ENCODE data around the gene NOX3.

- TF ChIP-seq, protein P1, sequence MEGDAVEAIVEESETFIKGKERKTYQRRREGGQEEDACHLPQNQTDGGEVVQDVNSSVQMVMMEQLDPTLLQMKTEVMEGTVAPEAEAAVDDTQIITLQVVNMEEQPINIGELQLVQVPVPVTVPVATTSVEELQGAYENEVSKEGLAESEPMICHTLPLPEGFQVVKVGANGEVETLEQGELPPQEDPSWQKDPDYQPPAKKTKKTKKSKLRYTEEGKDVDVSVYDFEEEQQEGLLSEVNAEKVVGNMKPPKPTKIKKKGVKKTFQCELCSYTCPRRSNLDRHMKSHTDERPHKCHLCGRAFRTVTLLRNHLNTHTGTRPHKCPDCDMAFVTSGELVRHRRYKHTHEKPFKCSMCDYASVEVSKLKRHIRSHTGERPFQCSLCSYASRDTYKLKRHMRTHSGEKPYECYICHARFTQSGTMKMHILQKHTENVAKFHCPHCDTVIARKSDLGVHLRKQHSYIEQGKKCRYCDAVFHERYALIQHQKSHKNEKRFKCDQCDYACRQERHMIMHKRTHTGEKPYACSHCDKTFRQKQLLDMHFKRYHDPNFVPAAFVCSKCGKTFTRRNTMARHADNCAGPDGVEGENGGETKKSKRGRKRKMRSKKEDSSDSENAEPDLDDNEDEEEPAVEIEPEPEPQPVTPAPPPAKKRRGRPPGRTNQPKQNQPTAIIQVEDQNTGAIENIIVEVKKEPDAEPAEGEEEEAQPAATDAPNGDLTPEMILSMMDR (IDR thresholded peaks at IDR 0.05) = no peak
- TF ChIP-seq POLR2AphosphoS5 (IDR thresholded peaks at IDR 0.05; ENCODE audit: insufficient read depth in 1 of 2, low read depth in 1 of 2) = no peak
- no peak for TF ChIP-seq POLR2A (IDR thresholded peaks at IDR 0.05)
Measured at GRCh38 chr6:155406801-155407200, 48.8 kb downstream of the NOX3 start.

All from vagina (tissue), 2 donors.